Measurements from ENCODE around the gene MTOR. TPM values are rescaled to one million over a fixed set of nuclear protein-coding genes. Genes with fewer than 3 reads are reported as not detected.

MTOR gene
- total and polyA plus RNA-seq, 2 of the 8 experiments (the other 6 are each of a cell fraction or from before 2014, with no cell fraction given): 44.2 to 76.8 TPM

GRCh38 chr1:11143401-11143800 is 119.0 kb downstream of the MTOR start:
- no peak overlapping the region for H2BK20ac ChIP-seq (ENCODE audit: low read length)
- peaks cover 0 to 2% of the 10 kb centered on the region in 2 experiments for H4K20me1 ChIP-seq (replicated peaks in 1 of 2; ENCODE audit: control insufficient read depth in 1 of 2, insufficient read depth in 2 of 2, low read length in 2 of 2)
- ChIA-PET POLR2A (ENCODE audit: partially characterized antibody) (no interaction called here), CTCF (ENCODE audit: partially characterized antibody) (interaction anchor here (0.5 kb wide), 1 partner anchor 75 kb away, joined by 3 read pairs; no protein-coding TSS in a partner anchor)
- H2BK15ac ChIP-seq (ENCODE audit: low read length): no peak overlapping the region
- no peak overlapping the region for H4K8ac ChIP-seq (ENCODE audit: extremely low read depth, insufficient read depth, low read length)
- no peak overlapping the region for H2BK5ac ChIP-seq (ENCODE audit: low read depth, low read length)
- 92 to 100% methylated on average over 1 to 5 of the region's 5 CpGs for WGBS, 2 experiments (ENCODE audit: extremely low coverage in 1 of 2, insufficient coverage in 1 of 2, insufficient read length in 1 of 2, insufficient replicate concordance in 2 of 2, low coverage in 1 of 2, low lambda C conversion rate in 2 of 2, missing lambda C conversion rate in 1 of 2)
- H3K9me3 ChIP-seq (ENCODE audit: insufficient read depth in 2 of 2, low read depth in 1 of 2, low read length in 1 of 2): no peaks in the 10 kb centered on the region
- no peaks in the 10 kb centered on the region for H3K79me2 ChIP-seq (ENCODE audit: control insufficient read depth in 1 of 2, insufficient read depth in 2 of 2, low read length in 2 of 2)
- no peaks in the 10 kb centered on the region for H3K4me1 ChIP-seq (replicated peaks in 1 of 4; ENCODE audit: control insufficient read depth in 3 of 4, insufficient read depth in 4 of 4, low read length in 3 of 4)
- H3K4me2 ChIP-seq (ENCODE audit: insufficient read depth in 1 of 2, low read depth in 2 of 2, low read length in 2 of 2): no peak overlapping the region
- H4K5ac ChIP-seq (ENCODE audit: insufficient read length, low read depth, low read length): no peak overlapping the region
- FAIRE-seq (no peak), DNase-seq (ENCODE audit: low read depth in 1 of 2, low spot score in 2 of 2) (no peak)
- no peak overlapping the region for H3K18ac ChIP-seq (ENCODE audit: extremely low read depth, low read length)
- no peak overlapping the region for H3K4me3 ChIP-seq (ENCODE audit: extremely low read depth in 1 of 4, insufficient read depth in 2 of 4, low read depth in 3 of 4, low read length in 4 of 4)
- H3K23ac ChIP-seq (ENCODE audit: insufficient read length): no peak overlapping the region
- H2BK120ac ChIP-seq (replicated peaks; ENCODE audit: low read depth, low read length): no peak overlapping the region
- H3K79me1 ChIP-seq (ENCODE audit: low read depth, low read length): no peaks in the 10 kb centered on the region
- no peak overlapping the region for H3K9ac ChIP-seq (replicated peaks in 1 of 4; ENCODE audit: extremely low read depth in 1 of 4, low read depth in 3 of 4, low read length in 3 of 4)
- no peak overlapping the region for H2BK12ac ChIP-seq (ENCODE audit: low read depth, low read length)
- no peak overlapping the region for H3K56ac ChIP-seq (replicated peaks; ENCODE audit: insufficient read length, low read depth, low read length)
- H3K27me3 ChIP-seq (replicated peaks in 1 of 4; ENCODE audit: control insufficient read depth in 3 of 4, extremely low read depth in 1 of 4, insufficient read depth in 3 of 4, low read length in 3 of 4): no peaks in the 10 kb centered on the region
- H3K4ac ChIP-seq (replicated peaks; ENCODE audit: insufficient read length, low read depth, low read length): no peak overlapping the region
- no peak overlapping the region for H4K91ac ChIP-seq (replicated peaks; ENCODE audit: insufficient read length, low read length)
- no peaks in the 10 kb centered on the region; the same call in 1 of the 2 replicates for H3K23me2 ChIP-seq (ENCODE audit: low read depth, low read length)
- no peak overlapping the region for H3K27ac ChIP-seq (ENCODE audit: low read depth, low read length)
- H2AFZ ChIP-seq (ENCODE audit: low read length): no peak overlapping the region
- peaks cover 16 to 55% (median 40%) of the 10 kb centered on the region in 4 experiments; a peak in 7 of 8 replicates for H3K36me3 ChIP-seq (ENCODE audit: control insufficient read depth in 2 of 4, insufficient read depth in 4 of 4, low read length in 3 of 4)
- H3K14ac ChIP-seq (ENCODE audit: insufficient read length): no peak overlapping the region
- no peak overlapping the region for H2AK5ac ChIP-seq (ENCODE audit: low read depth, low read length)
- TF ChIP-seq ATF2 (IDR thresholded peaks at IDR 0.05; ENCODE audit: low read length) (no peak), FOSL1 (IDR thresholded peaks at IDR 0.05; ENCODE audit: insufficient read depth, low read depth, low read length) (no peak), NRF1 (IDR thresholded peaks at IDR 0.05; ENCODE audit: low read depth, low read length) (no peak), SIN3A (conservative IDR thresholded peaks at IDR 0.05 in 1 of 2, IDR thresholded peaks at IDR 0.05 in 1 of 2; ENCODE audit: low read depth in 1 of 2, low read length in 2 of 2) (no peak)
- TF ChIP-seq, protein P1, sequence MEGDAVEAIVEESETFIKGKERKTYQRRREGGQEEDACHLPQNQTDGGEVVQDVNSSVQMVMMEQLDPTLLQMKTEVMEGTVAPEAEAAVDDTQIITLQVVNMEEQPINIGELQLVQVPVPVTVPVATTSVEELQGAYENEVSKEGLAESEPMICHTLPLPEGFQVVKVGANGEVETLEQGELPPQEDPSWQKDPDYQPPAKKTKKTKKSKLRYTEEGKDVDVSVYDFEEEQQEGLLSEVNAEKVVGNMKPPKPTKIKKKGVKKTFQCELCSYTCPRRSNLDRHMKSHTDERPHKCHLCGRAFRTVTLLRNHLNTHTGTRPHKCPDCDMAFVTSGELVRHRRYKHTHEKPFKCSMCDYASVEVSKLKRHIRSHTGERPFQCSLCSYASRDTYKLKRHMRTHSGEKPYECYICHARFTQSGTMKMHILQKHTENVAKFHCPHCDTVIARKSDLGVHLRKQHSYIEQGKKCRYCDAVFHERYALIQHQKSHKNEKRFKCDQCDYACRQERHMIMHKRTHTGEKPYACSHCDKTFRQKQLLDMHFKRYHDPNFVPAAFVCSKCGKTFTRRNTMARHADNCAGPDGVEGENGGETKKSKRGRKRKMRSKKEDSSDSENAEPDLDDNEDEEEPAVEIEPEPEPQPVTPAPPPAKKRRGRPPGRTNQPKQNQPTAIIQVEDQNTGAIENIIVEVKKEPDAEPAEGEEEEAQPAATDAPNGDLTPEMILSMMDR (IDR thresholded peaks at IDR 0.05; ENCODE audit: control extremely low read depth in 1 of 3, insufficient read depth in 1 of 3, low read depth in 1 of 3, low read length in 3 of 3): no peak
- TF ChIP-seq, protein P2, sequence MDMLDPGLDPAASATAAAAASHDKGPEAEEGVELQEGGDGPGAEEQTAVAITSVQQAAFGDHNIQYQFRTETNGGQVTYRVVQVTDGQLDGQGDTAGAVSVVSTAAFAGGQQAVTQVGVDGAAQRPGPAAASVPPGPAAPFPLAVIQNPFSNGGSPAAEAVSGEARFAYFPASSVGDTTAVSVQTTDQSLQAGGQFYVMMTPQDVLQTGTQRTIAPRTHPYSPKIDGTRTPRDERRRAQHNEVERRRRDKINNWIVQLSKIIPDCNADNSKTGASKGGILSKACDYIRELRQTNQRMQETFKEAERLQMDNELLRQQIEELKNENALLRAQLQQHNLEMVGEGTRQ (IDR thresholded peaks at IDR 0.05; ENCODE audit: low read length): no peak
- TF ChIP-seq, protein P3, sequence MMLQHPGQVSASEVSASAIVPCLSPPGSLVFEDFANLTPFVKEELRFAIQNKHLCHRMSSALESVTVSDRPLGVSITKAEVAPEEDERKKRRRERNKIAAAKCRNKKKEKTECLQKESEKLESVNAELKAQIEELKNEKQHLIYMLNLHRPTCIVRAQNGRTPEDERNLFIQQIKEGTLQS (IDR thresholded peaks at IDR 0.05; ENCODE audit: insufficient read depth, low read depth, low read length): no peak

All from H1 (cell line).